A549 (cell line): ENCODE measurements around the gene TBX10. TPM values are rescaled to one million over a fixed set of nuclear protein-coding genes. Genes with fewer than 3 reads are reported as not detected.
"Not testable (repeated sequence)": the region's sequence is repeated elsewhere in the genome, so short reads cannot be mapped to it uniquely, and the experiment has no call there.

Source experiments
- ATAC-seq, 2 experiments: fragments of 200-7000 bp in 1 of 2; fragments of >200 bp in 1 of 2; cut with Nextera tagmentation in 1 of 2; cut with Tn5 transposase in 1 of 2; 3 replicates each; pipeline versions ENCODE4 v1.8.0 to v1.9.1; 2018 to 2020; ENCODE audit warnings: mild to moderate bottlenecking in 1 of 2, moderate library complexity in 1 of 2
- CTCF ChIA-PET: fragments of 300-600 bp; sonication (Branson Sonifier 250); formaldehyde crosslinking; extraction: SDS; loops from one replicate; lab custom pipeline; 2021; ENCODE audit warnings: antibody characterized with exemption, inconsistent platforms; lab: Yijun Ruan, JAX
- POLR2A ChIA-PET: fragments of 350-600 bp; formaldehyde crosslinking; extraction: SDS; loops from one replicate; lab custom pipeline; 2021; ENCODE audit warnings: antibody characterized with exemption, inconsistent platforms; lab: Yijun Ruan, JAX
- DNase-seq, 2 experiments: peaks; one replicate each; pipeline versions ENCODE4 v3.0.0 to v3.0.0-alpha.2; 2011 to 2016; ENCODE audit warnings: low read depth in 1 of 2, low spot score in 1 of 2
- FAIRE-seq: peaks from 2 replicates; lab custom pipeline; 2011; peaks lifted over from hg19 to GRCh38; lab: Jason Lieb, UNC
- H3K27ac ChIP-seq, 2 experiments: fragments of >200 bp; sonication (Bioruptor Twin); formaldehyde crosslinking; 3 replicates each; pipeline ENCODE4 v1.5.1; 2016 to 2017
- H3K4me1 ChIP-seq: fragments of >200 bp; sonication (Bioruptor Twin); formaldehyde crosslinking; 3 replicates; pipeline ENCODE4 v1.6.1; 2016
- H3K4me2 ChIP-seq: fragments of >200 bp; sonication (Bioruptor Twin); formaldehyde crosslinking; 3 replicates; pipeline ENCODE4 v1.6.1; 2016
- H3K4me3 ChIP-seq: fragments of >200 bp; sonication (Bioruptor Twin); formaldehyde crosslinking; 3 replicates; pipeline ENCODE4 v1.5.1; 2016
- H3K9me3 ChIP-seq: fragments of >200 bp; sonication (Bioruptor Twin); formaldehyde crosslinking; 3 replicates; pipeline ENCODE4 v1.6.1; 2016
- ATOH8 ChIP-seq: fragments of 250-450 bp; sonication (Bioruptor Pico); IDR thresholded peaks from 2 replicates; pipeline ENCODE4 v1.5.0; 2020; ENCODE audit warnings: low read depth, mild to moderate bottlenecking, moderate library complexity
- CEBPB ChIP-seq, 2 experiments: fragments of >200 bp in 1 of 2; sonication (Bioruptor Twin) in 1 of 2; formaldehyde crosslinking in 1 of 2; IDR thresholded peaks; 2 replicates each; pipeline ENCODE4 v1.6.1; 2012 to 2016
- CHD2 ChIP-seq: fragments of 150-350 bp; IDR thresholded peaks from 2 replicates; pipeline ENCODE4 v1.6.1; 2014; ENCODE audit warnings: low read length; ENCODE audit not compliant: partially characterized antibody
- CHD4 ChIP-seq: fragments of 200-600 bp; sonication (generic); IDR thresholded peaks from 2 replicates; pipeline ENCODE4 v1.6.1; 2016; ENCODE audit warnings: antibody characterized with exemption, mild to moderate bottlenecking, borderline replicate concordance
- ELK1 ChIP-seq: fragments of 150-350 bp; IDR thresholded peaks from 2 replicates; pipeline ENCODE4 v1.6.1; 2014; ENCODE audit warnings: low read depth, mild to moderate bottlenecking, low read length
- HDAC2 ChIP-seq: fragments of 200-600 bp; sonication (generic); IDR thresholded peaks from 2 replicates; pipeline ENCODE4 v1.6.1; 2016
- HES2 ChIP-seq: fragments of >200 bp; sonication (Bioruptor Twin); formaldehyde crosslinking; IDR thresholded peaks from 2 replicates; pipeline ENCODE4 v1.6.1; 2016
- HEYL ChIP-seq: fragments of 250-450 bp; sonication (Bioruptor Pico); IDR thresholded peaks from 2 replicates; pipeline ENCODE4 v1.8.0; 2021; ENCODE audit warnings: mild to moderate bottlenecking, moderate library complexity
- HMGXB4 ChIP-seq: fragments of 250-450 bp; sonication (Bioruptor Pico); IDR thresholded peaks from 2 replicates; pipeline ENCODE4 v1.5.0; 2021; ENCODE audit warnings: mild to moderate bottlenecking, moderate library complexity, borderline replicate concordance
- HOXB5 ChIP-seq: fragments of 250-450 bp; sonication (Bioruptor Pico); IDR thresholded peaks from 2 replicates; pipeline ENCODE4 v1.5.0; 2020; ENCODE audit warnings: mild to moderate bottlenecking, moderate library complexity
- MAFK ChIP-seq: fragments of 450-650 bp; IDR thresholded peaks from 2 replicates; pipeline ENCODE4 v1.6.1; 2014; ENCODE audit not compliant: partially characterized antibody
- MAX ChIP-seq: IDR thresholded peaks from 2 replicates; pipeline ENCODE4 v1.6.1; 2012
- MYC ChIP-seq: IDR thresholded peaks from 2 replicates; pipeline ENCODE4 v1.6.1; 2012; ENCODE audit warnings: mild to moderate bottlenecking, inconsistent platforms, low read length, improper control_type of control experiment, borderline replicate concordance
- PBX3 ChIP-seq: IDR thresholded peaks from 2 replicates; pipeline ENCODE4 v1.6.1; 2012
- POLR2A ChIP-seq: IDR thresholded peaks from 2 replicates; pipeline ENCODE4 v1.6.1; 2012; ENCODE audit warnings: mild to moderate bottlenecking, low read length
- REST ChIP-seq: fragments of 200-600 bp; sonication (generic); IDR thresholded peaks from 2 replicates; pipeline ENCODE4 v1.6.1; 2016; ENCODE audit warnings: antibody characterized with exemption, mild to moderate bottlenecking, moderate library complexity
- RFX5 ChIP-seq: fragments of 450-650 bp; IDR thresholded peaks from 2 replicates; pipeline ENCODE4 v1.7.1; 2014; ENCODE audit warnings: antibody characterized with exemption, mild to moderate bottlenecking, moderate library complexity
- RNF2 ChIP-seq: fragments of 200-600 bp; sonication (generic); IDR thresholded peaks from 2 replicates; pipeline ENCODE4 v1.6.1; 2016; ENCODE audit warnings: low read depth, mild to moderate bottlenecking, antibody characterized with exemption, moderate library complexity, borderline replicate concordance
- SMC3 ChIP-seq: fragments of >200 bp; sonication (Bioruptor Twin); formaldehyde crosslinking; IDR thresholded peaks from 3 replicates; pipeline ENCODE4 v1.6.1; 2018; ENCODE audit warnings: inconsistent platforms
- ZNF302 ChIP-seq: fragments of 250-450 bp; sonication (Bioruptor Pico); IDR thresholded peaks from 2 replicates; pipeline ENCODE4 v1.9.0; 2021; ENCODE audit warnings: inconsistent platforms, mild to moderate bottlenecking, moderate library complexity
- ZSCAN20 ChIP-seq: fragments of 250-450 bp; sonication (Bioruptor Pico); IDR thresholded peaks from 2 replicates; pipeline ENCODE4 v1.8.0; 2022; ENCODE audit warnings: mild to moderate bottlenecking, moderate library complexity
- WGBS: methylation state at CpG from one replicate; pipeline ENCODE4 v1.1.6; 2017; ENCODE audit errors: missing lambda C conversion rate; 5-methylcytosine and 5-hydroxymethylcytosine counted together
- polyA plus RNA-seq, 4 experiments: library from polyadenylated mRNA; depleted of rRNA in 3 of 4; stranded (reverse); fragments of >200 nt; fragmentation: RNase III in 1 of 4; extraction: RNeasy Plus Mini Kit Qiagen cat#74134 plus additional on column Dnase treatment in 1 of 4; gene quantifications; 2 replicates in 3 of 4; 3 replicates in 1 of 4; pipeline ENCODE4 v1.2.3, GENCODE V29; 2011 to 2017

The TBX10 gene
- polyA plus RNA-seq, 2 of the 4 experiments (the other 2 are of a cell fraction), result not detected

- TF ChIP-seq MAFK (no peak), MYC (no peak), ATOH8 (no peak), CHD2 (no peak), ZSCAN20 (no peak), HDAC2 (no peak), REST (no peak)
These were observed 34.1 kb downstream of the TBX10 start (continued) for GRCh38 chr11:67605231-67606011.

- no peak for FAIRE-seq
- DNase-seq, result no peak
- CTCF ChIA-PET, result interaction anchor here (0.9 to 2.1 kb wide), 4 partner anchors 10 to 25 kb away, joined by 3 to 11 read pairs (median 6); partner anchors contain the start of genes GSTP1 and NUDT8
- H3K9me3 ChIP-seq, result no peaks in the 10 kb centered on the region
- peaks cover 19% of the 10 kb centered on the region for H3K4me1 ChIP-seq
- H3K4me2 ChIP-seq, result no peak overlapping the region
- H3K4me3 ChIP-seq, result no peak overlapping the region
- POLR2A ChIA-PET, result no interaction called here
- no peak overlapping the region for H3K27ac ChIP-seq
- TF ChIP-seq HEYL (CRISPR knock-in tag) (no peak), ATOH8 (no peak), CHD2 (no peak), CEBPB (IDR thresholded peaks at IDR 0.05) (no peak), HOXB5 (CRISPR knock-in tag) (no peak), ELK1 (no peak), HMGXB4 (CRISPR knock-in tag) (no peak), MAX (no peak), PBX3 (no peak), RFX5 (no peak), POLR2A (no peak), ZNF302 (no peak), CHD4 (no peak), SMC3 (no peak), RNF2 (no peak), HES2 (no peak)
- ATAC-seq, result no peak
- 82% methylated on average over 2 of the region's 2 CpGs for WGBS
These were observed 34.7 kb downstream of the TBX10 start for GRCh38 chr11:67604815-67605214.

- H3K4me1 ChIP-seq, result peaks cover 19% of the 10 kb centered on the region
- ATAC-seq, H3K9me3 ChIP-seq, DNase-seq, POLR2A ChIA-PET, H3K4me2 ChIP-seq, H3K27ac ChIP-seq, H3K4me3 ChIP-seq, FAIRE-seq: not testable (repeated sequence)
- 21% methylated on average over 2 of the region's 4 CpGs for WGBS
- CTCF ChIA-PET, result interaction anchor here (0.9 to 2.1 kb wide), 2 partner anchors 10 to 25 kb away, joined by 5 to 11 read pairs; partner anchors contain the start of gene NUDT8
These were observed 35.4 kb downstream of the TBX10 start for GRCh38 chr11:67604119-67604518.
